ENCODE measurements around the gene CCDC92.

DNA sequence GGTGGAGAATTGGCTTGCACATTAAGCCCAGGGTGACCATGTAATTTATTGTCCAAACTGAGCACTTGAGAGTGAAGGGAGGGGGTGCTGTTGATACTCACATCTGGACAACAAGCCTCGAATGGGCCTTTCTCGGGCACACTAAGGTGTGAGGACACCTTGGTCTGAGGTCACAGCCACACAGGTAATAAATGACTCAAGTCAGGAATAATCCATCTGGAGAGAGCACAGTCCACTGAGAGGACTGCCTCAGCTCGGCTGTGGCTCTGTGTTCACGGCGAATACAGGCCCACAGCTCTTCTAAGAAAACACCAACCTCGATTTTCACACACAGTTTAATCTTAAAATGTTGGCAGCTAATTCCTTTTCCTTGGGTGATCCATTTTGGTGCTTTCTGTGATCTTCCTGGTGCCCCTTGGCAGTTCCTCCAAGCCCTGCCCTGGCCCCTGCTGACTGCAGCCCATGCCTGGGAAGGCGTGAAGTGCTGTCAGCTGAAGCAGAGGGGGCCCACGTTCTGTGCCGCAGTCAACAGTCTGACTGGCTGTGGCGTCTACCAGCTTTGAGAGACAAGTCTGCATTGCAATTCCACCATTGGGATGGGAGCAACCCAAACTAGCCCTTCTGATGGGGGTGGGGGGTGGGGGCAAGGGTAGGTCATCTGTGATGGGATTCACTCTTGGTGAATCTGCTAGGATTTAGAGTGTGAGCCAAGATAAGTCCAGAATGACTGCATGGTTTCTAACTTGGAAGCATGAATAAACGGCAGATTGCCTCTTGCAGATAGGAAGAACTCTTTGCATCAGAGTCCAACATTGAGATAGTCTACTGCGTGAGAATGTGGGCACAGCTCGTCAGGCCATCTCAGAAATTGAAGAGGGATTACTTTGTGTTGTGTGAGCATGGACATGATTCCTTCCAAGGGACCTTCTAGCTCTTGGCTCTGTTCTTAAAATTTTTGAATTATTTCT, 43.1 kb upstream of the CCDC92 start:
- TF ChIP-seq CHD1 (IDR thresholded peaks at IDR 0.05; ENCODE audit: low read depth, low read length) (no peak), ZBTB4 (CRISPR knock-in tag; IDR thresholded peaks at IDR 0.05) (no peak), CBFB (IDR thresholded peaks at IDR 0.05; ENCODE audit: low read depth) (no peak), POLR2A (IDR thresholded peaks at IDR 0.05; ENCODE audit: low read depth, low read length) (no peak), IKZF1 (conservative IDR thresholded peaks at IDR 0.05) (no peak), MYC (IDR thresholded peaks at IDR 0.05; ENCODE audit: insufficient read depth, insufficient read length, insufficient replicate concordance, low read length, severe bottlenecking) (no peak), RUNX3 (IDR thresholded peaks at IDR 0.05; ENCODE audit: low read length) (no peak), CHD2 (IDR thresholded peaks at IDR 0.05; ENCODE audit: borderline replicate concordance, low read depth, low read length) (no peak), KDM1A (IDR thresholded peaks at IDR 0.05; ENCODE audit: borderline replicate concordance) (no peak), STAT1 (conservative IDR thresholded peaks at IDR 0.05) (no peak), POLR2AphosphoS5 (IDR thresholded peaks at IDR 0.05; ENCODE audit: low read length) (no peak), JUND (IDR thresholded peaks at IDR 0.05; ENCODE audit: low read depth, low read length) (no peak)
- TF ChIP-seq, protein P1, sequence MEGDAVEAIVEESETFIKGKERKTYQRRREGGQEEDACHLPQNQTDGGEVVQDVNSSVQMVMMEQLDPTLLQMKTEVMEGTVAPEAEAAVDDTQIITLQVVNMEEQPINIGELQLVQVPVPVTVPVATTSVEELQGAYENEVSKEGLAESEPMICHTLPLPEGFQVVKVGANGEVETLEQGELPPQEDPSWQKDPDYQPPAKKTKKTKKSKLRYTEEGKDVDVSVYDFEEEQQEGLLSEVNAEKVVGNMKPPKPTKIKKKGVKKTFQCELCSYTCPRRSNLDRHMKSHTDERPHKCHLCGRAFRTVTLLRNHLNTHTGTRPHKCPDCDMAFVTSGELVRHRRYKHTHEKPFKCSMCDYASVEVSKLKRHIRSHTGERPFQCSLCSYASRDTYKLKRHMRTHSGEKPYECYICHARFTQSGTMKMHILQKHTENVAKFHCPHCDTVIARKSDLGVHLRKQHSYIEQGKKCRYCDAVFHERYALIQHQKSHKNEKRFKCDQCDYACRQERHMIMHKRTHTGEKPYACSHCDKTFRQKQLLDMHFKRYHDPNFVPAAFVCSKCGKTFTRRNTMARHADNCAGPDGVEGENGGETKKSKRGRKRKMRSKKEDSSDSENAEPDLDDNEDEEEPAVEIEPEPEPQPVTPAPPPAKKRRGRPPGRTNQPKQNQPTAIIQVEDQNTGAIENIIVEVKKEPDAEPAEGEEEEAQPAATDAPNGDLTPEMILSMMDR (IDR thresholded peaks at IDR 0.05 in 2 of 3, conservative IDR thresholded peaks at IDR 0.05 in 1 of 3; ENCODE audit: control insufficient read depth in 2 of 3, extremely low read depth in 1 of 3, insufficient read depth in 1 of 3, low read depth in 3 of 3, low read length in 3 of 3) = no peak

All from GM12878 (cell line).